ENCODE results near the gene CCT6B.

GRCh38 chr17:34879146-34879545, 82.1 kb downstream of the CCT6B start:
- no peak for TF ChIP-seq POLR2A (IDR thresholded peaks at IDR 0.05)
- no peak for TF ChIP-seq CTCF (IDR thresholded peaks at IDR 0.05)

All from adrenal gland (tissue), 5 donors.